Measurements from ENCODE around the gene PHKB.

- TF ChIP-seq POU2F2 (IDR thresholded peaks at IDR 0.05; ENCODE audit: low read depth, low read length), result no peak
- no peak for TF ChIP-seq POLR2A (IDR thresholded peaks at IDR 0.05; ENCODE audit: low read depth, low read length)
- no peak for TF ChIP-seq POLR2AphosphoS5 (IDR thresholded peaks at IDR 0.05; ENCODE audit: low read depth, low read length)
- no peak for TF ChIP-seq SPI1 (IDR thresholded peaks at IDR 0.05; ENCODE audit: low read depth, low read length)
- no peak for TF ChIP-seq TAF1 (IDR thresholded peaks at IDR 0.05; ENCODE audit: low read depth, low read length)
- no peak for TF ChIP-seq PAX5 (IDR thresholded peaks at IDR 0.05; ENCODE audit: insufficient read depth, low read length, severe bottlenecking)
Measured at GRCh38 chr16:47646914-47647313, 185.8 kb downstream of the PHKB start.

Data from GM12891 (cell line).